Right lobe of liver (tissue), 4 donors: ENCODE data around the gene HIP1R.

Experiments used
- CTCF ChIP-seq, 4 donors: fragments of 200-600 bp in 3 of 4; fragments of 450-650 bp in 1 of 4; IDR thresholded peaks; one replicate each; pipeline versions ENCODE4 v1.5.1 to v1.8.0; 2016 to 2022; ENCODE audit warnings: antibody characterized with exemption in 4 of 4, mild to moderate bottlenecking in 2 of 4
- POLR2A ChIP-seq: fragments of 450-650 bp; IDR thresholded peaks from one replicate; pipeline ENCODE4 v1.6.1; 2017; ENCODE audit warnings: antibody characterized with exemption, mild to moderate bottlenecking
- donor health status: DM: no; HTN: no; CAD: no.
- donor health status: DM: no; HTN: no; CAD: no.
- donor health status: DM: no; HTN: yes; CAD: no.

- TF ChIP-seq POLR2A (no peak), CTCF (IDR thresholded peaks at IDR 0.05) (no peak)
Observed at GRCh38 chr12:122870163-122870842, 35.0 kb downstream of the HIP1R start.
